Measurements from ENCODE around the gene TRAPPC12.

Gene TRAPPC12

GRCh38 chr2:3460156-3460555 lies 80.7 kb downstream of the TRAPPC12 start:
- H3K36me3 ChIP-seq (ENCODE audit: insufficient read depth, low read length): peaks cover 30% of the 10 kb centered on the region

GRCh38 chr2:3460831-3461800 lies 81.6 kb downstream of the TRAPPC12 start:
- Histone ChIP-seq H3K36me3 (ENCODE audit: insufficient read depth, low read length) (peaks cover 28% of the 10 kb centered on the region), H2AFZ (ENCODE audit: low read depth, low read length) (no peak overlapping the region), H3K9me3 (ENCODE audit: low read length) (no peaks in the 10 kb centered on the region), H3K4me3 (ENCODE audit: low read length) (no peak overlapping the region), H3K27me3 (ENCODE audit: insufficient read depth, low read length) (no peaks in the 10 kb centered on the region), H3K4me1 (ENCODE audit: insufficient read depth, low read length) (peaks cover 9% of the 10 kb centered on the region)

More at GRCh38 chr2:3460156-3460555, 80.7 kb downstream of the TRAPPC12 start:
- Histone ChIP-seq H3K4me1 (ENCODE audit: insufficient read depth, low read length) (peaks cover 3% of the 10 kb centered on the region), H3K4me3 (ENCODE audit: low read length) (no peak overlapping the region), H2AFZ (ENCODE audit: low read depth, low read length) (no peak overlapping the region), H3K27me3 (ENCODE audit: insufficient read depth, low read length) (no peaks in the 10 kb centered on the region), H3K9me3 (ENCODE audit: low read length) (no peaks in the 10 kb centered on the region)

- Histone ChIP-seq H3K36me3 (ENCODE audit: insufficient read depth, low read length) (peaks cover 23% of the 10 kb centered on the region), H3K4me1 (ENCODE audit: insufficient read depth, low read length) (peaks cover 9% of the 10 kb centered on the region), H2AFZ (ENCODE audit: low read depth, low read length) (no peak overlapping the region), H3K27me3 (ENCODE audit: insufficient read depth, low read length) (no peaks in the 10 kb centered on the region), H3K9me3 (ENCODE audit: low read length) (no peaks in the 10 kb centered on the region), H3K4me3 (ENCODE audit: low read length) (no peak overlapping the region)
Measured at GRCh38 chr2:3461801-3462492, 82.5 kb downstream of the TRAPPC12 start.

- Histone ChIP-seq H3K9me3 (ENCODE audit: low read length) (no peaks in the 10 kb centered on the region), H3K4me3 (ENCODE audit: low read length) (no peak overlapping the region), H3K36me3 (ENCODE audit: insufficient read depth, low read length) (peaks cover 22% of the 10 kb centered on the region), H3K27me3 (ENCODE audit: insufficient read depth, low read length) (no peaks in the 10 kb centered on the region), H3K4me1 (ENCODE audit: insufficient read depth, low read length) (peaks cover 9% of the 10 kb centered on the region), H2AFZ (ENCODE audit: low read depth, low read length) (no peak overlapping the region)
Measured at GRCh38 chr2:3462493-3463104, 83.1 kb downstream of the TRAPPC12 start.

GRCh38 chr2:3463186-3463835 lies 83.8 kb downstream of the TRAPPC12 start:
- H3K4me3 ChIP-seq (ENCODE audit: low read length): no peak overlapping the region
- no peaks in the 10 kb centered on the region for H3K27me3 ChIP-seq (ENCODE audit: insufficient read depth, low read length)
- peaks cover 23% of the 10 kb centered on the region for H3K36me3 ChIP-seq (ENCODE audit: insufficient read depth, low read length)
- H2AFZ ChIP-seq (ENCODE audit: low read depth, low read length): no peak overlapping the region
- peaks cover 9% of the 10 kb centered on the region for H3K4me1 ChIP-seq (ENCODE audit: insufficient read depth, low read length)
- no peaks in the 10 kb centered on the region for H3K9me3 ChIP-seq (ENCODE audit: low read length)

GRCh38 chr2:3463944-3464343 lies 84.5 kb downstream of the TRAPPC12 start:
- no peaks in the 10 kb centered on the region for H3K9me3 ChIP-seq (ENCODE audit: low read length)
- H3K27me3 ChIP-seq (ENCODE audit: insufficient read depth, low read length): no peaks in the 10 kb centered on the region
- H2AFZ ChIP-seq (ENCODE audit: low read depth, low read length): no peak overlapping the region
- H3K4me1 ChIP-seq (ENCODE audit: insufficient read depth, low read length): peaks cover 9% of the 10 kb centered on the region
- H3K4me3 ChIP-seq (ENCODE audit: low read length): no peak overlapping the region
- peaks cover 25% of the 10 kb centered on the region for H3K36me3 ChIP-seq (ENCODE audit: insufficient read depth, low read length)

- Histone ChIP-seq H3K4me3 (ENCODE audit: low read length) (no peak overlapping the region), H3K36me3 (ENCODE audit: insufficient read depth, low read length) (peaks cover 25% of the 10 kb centered on the region)
Measured at GRCh38 chr2:3464401-3465005, 85.0 kb downstream of the TRAPPC12 start.

GRCh38 chr2:3465328-3465727 lies 85.8 kb downstream of the TRAPPC12 start:
- Histone ChIP-seq H3K4me1 (ENCODE audit: insufficient read depth, low read length) (peaks cover 9% of the 10 kb centered on the region), H3K9me3 (ENCODE audit: low read length) (no peaks in the 10 kb centered on the region), H2AFZ (ENCODE audit: low read depth, low read length) (no peak overlapping the region), H3K36me3 (ENCODE audit: insufficient read depth, low read length) (peaks cover 34% of the 10 kb centered on the region), H3K27me3 (ENCODE audit: insufficient read depth, low read length) (no peaks in the 10 kb centered on the region), H3K4me3 (ENCODE audit: low read length) (no peak overlapping the region)

More at GRCh38 chr2:3464401-3465005, 85.0 kb downstream of the TRAPPC12 start:
- Histone ChIP-seq H2AFZ (ENCODE audit: low read depth, low read length) (no peak overlapping the region), H3K4me1 (ENCODE audit: insufficient read depth, low read length) (peaks cover 9% of the 10 kb centered on the region), H3K27me3 (ENCODE audit: insufficient read depth, low read length) (no peaks in the 10 kb centered on the region), H3K9me3 (ENCODE audit: low read length) (no peaks in the 10 kb centered on the region)

- Histone ChIP-seq H3K9me3 (ENCODE audit: low read length) (no peaks in the 10 kb centered on the region), H3K4me1 (ENCODE audit: insufficient read depth, low read length) (peaks cover 9% of the 10 kb centered on the region), H3K27me3 (ENCODE audit: insufficient read depth, low read length) (no peaks in the 10 kb centered on the region), H3K36me3 (ENCODE audit: insufficient read depth, low read length) (peaks cover 35% of the 10 kb centered on the region), H2AFZ (ENCODE audit: low read depth, low read length) (no peak overlapping the region), H3K4me3 (ENCODE audit: low read length) (no peak overlapping the region)
Measured at GRCh38 chr2:3465844-3466481, 86.5 kb downstream of the TRAPPC12 start.

GRCh38 chr2:3466482-3466863 lies 87.0 kb downstream of the TRAPPC12 start:
- H3K4me1 ChIP-seq (ENCODE audit: insufficient read depth, low read length): peaks cover 9% of the 10 kb centered on the region
- H3K27me3 ChIP-seq (ENCODE audit: insufficient read depth, low read length): no peaks in the 10 kb centered on the region
- peaks cover 35% of the 10 kb centered on the region for H3K36me3 ChIP-seq (ENCODE audit: insufficient read depth, low read length)
- H2AFZ ChIP-seq (ENCODE audit: low read depth, low read length): no peak overlapping the region
- H3K9me3 ChIP-seq (ENCODE audit: low read length): no peaks in the 10 kb centered on the region
- H3K4me3 ChIP-seq (ENCODE audit: low read length): no peak overlapping the region

GRCh38 chr2:3466966-3467365 lies 87.5 kb downstream of the TRAPPC12 start:
- Histone ChIP-seq H3K4me1 (ENCODE audit: insufficient read depth, low read length) (peaks cover 9% of the 10 kb centered on the region), H3K9me3 (ENCODE audit: low read length) (no peaks in the 10 kb centered on the region), H3K4me3 (ENCODE audit: low read length) (no peak overlapping the region), H2AFZ (ENCODE audit: low read depth, low read length) (no peak overlapping the region), H3K36me3 (ENCODE audit: insufficient read depth, low read length) (peaks cover 38% of the 10 kb centered on the region), H3K27me3 (ENCODE audit: insufficient read depth, low read length) (no peaks in the 10 kb centered on the region)

- H3K4me1 ChIP-seq (ENCODE audit: insufficient read depth, low read length): peaks cover 7% of the 10 kb centered on the region
- H3K9me3 ChIP-seq (ENCODE audit: low read length): no peaks in the 10 kb centered on the region
- no peak overlapping the region for H2AFZ ChIP-seq (ENCODE audit: low read depth, low read length)
- H3K27me3 ChIP-seq (ENCODE audit: insufficient read depth, low read length): no peaks in the 10 kb centered on the region
- H3K36me3 ChIP-seq (ENCODE audit: insufficient read depth, low read length): peaks cover 44% of the 10 kb centered on the region
- no peak overlapping the region for H3K4me3 ChIP-seq (ENCODE audit: low read length)
Measured at GRCh38 chr2:3467654-3468053, 88.2 kb downstream of the TRAPPC12 start.
